Measurements from ENCODE around the gene TMCO1.
"Not testable (repeated sequence)": the region's sequence is repeated elsewhere in the genome, so short reads cannot be mapped to it uniquely, and the experiment has no call there.

TMCO1 gene

GRCh38 chr1:165768513-165769394, at the start of gene TMCO1:
Gene TMCO1, minus strand, starts transcription at chr1:165768868. Its CDS starts 117 bp downstream, at chr1:165768751.
- peak; percentile 95 for DNase-seq

- DNase-seq = no peak
These were observed 48.3 kb upstream of the TMCO1 start for GRCh38 chr1:165816826-165817497.

- no peak for DNase-seq
These were observed 47.5 kb upstream of the TMCO1 start for GRCh38 chr1:165816157-165816556.

GRCh38 chr1:165815725-165816124, 47.1 kb upstream of the TMCO1 start:
- no peak for DNase-seq

- no peak for DNase-seq
These were observed 38.9 kb upstream of the TMCO1 start for GRCh38 chr1:165807613-165808012.

- not testable (repeated sequence) for DNase-seq
These were observed 35.8 kb upstream of the TMCO1 start for GRCh38 chr1:165804513-165804912.

GRCh38 chr1:165799387-165799786, 30.7 kb upstream of the TMCO1 start:
- no peak for DNase-seq

- DNase-seq = no peak
These were observed 27.2 kb upstream of the TMCO1 start for GRCh38 chr1:165795894-165796293.

- no peak for DNase-seq
These were observed 25.3 kb upstream of the TMCO1 start for GRCh38 chr1:165793951-165794350.

GRCh38 chr1:165787741-165788140, 19.1 kb upstream of the TMCO1 start:
- no peak for DNase-seq

- DNase-seq = not testable (repeated sequence)
These were observed 14.9 kb upstream of the TMCO1 start for GRCh38 chr1:165783519-165783918.

- DNase-seq = not testable (repeated sequence)
These were observed 9.5 kb upstream of the TMCO1 start for GRCh38 chr1:165778197-165778596.

GRCh38 chr1:165773324-165773965, 4.8 kb upstream of the TMCO1 start:
- no peak for DNase-seq

GRCh38 chr1:165772739-165773138, 4.1 kb upstream of the TMCO1 start:
- no peak for DNase-seq

- no peak for DNase-seq
These were observed 4.4 kb downstream of the TMCO1 start for GRCh38 chr1:165764277-165764676.

- DNase-seq = no peak
These were observed 5.2 kb downstream of the TMCO1 start for GRCh38 chr1:165763442-165763841.

- DNase-seq = no peak
These were observed 5.9 kb downstream of the TMCO1 start for GRCh38 chr1:165762725-165763124.

GRCh38 chr1:165759095-165759494, 9.6 kb downstream of the TMCO1 start:
- no peak for DNase-seq

GRCh38 chr1:165755393-165756010, 13.2 kb downstream of the TMCO1 start:
- no peak for DNase-seq

GRCh38 chr1:165753934-165754333, 14.7 kb downstream of the TMCO1 start:
- DNase-seq = no peak

- no peak for DNase-seq
These were observed 20.1 kb downstream of the TMCO1 start for GRCh38 chr1:165748550-165748949.

GRCh38 chr1:165747632-165748447, 20.8 kb downstream of the TMCO1 start:
- DNase-seq = no peak

All from activated naive CD4-positive, alpha-beta T cell treated with Interleukin-2 at 50 U/mL for 16 hours (primary cell).